A673 (cell line): ENCODE data around the gene KRTAP9-3. TPM values are rescaled to one million over a fixed set of nuclear protein-coding genes. Genes with fewer than 3 reads are reported as not detected.
"Not testable (repeated sequence)": the region's sequence is repeated elsewhere in the genome, so short reads cannot be mapped to it uniquely, and the experiment has no call there.

Experiments used
- BruUV-seq: library from RNA; stranded (reverse); fragments of 400-500 nt; replicated peaks from 2 replicates; lab custom pipeline; 2021; lab: Mats Ljungman, UMichigan
- CTCF ChIA-PET: fragments of 300-600 bp; sonication (Branson Sonifier 250); formaldehyde crosslinking; loops from one replicate; lab custom pipeline; 2022; ENCODE audit warnings: antibody characterized with exemption; lab: Charles Lee
- POLR2A ChIA-PET: fragments of 300-600 bp; sonication (Branson Sonifier 250); formaldehyde crosslinking; loops from one replicate; lab custom pipeline; 2022; ENCODE audit warnings: antibody characterized with exemption; ENCODE audit not compliant: low non-redundant PET; lab: Charles Lee
- DNase-seq: peaks from one replicate; pipeline ENCODE4 v3.0.0-alpha.2; 2015; ENCODE audit warnings: low spot score
- H3K27ac ChIP-seq: fragments of 200-600 bp; sonication (generic); 2 replicates; pipeline ENCODE4 v1.5.1; 2016; ENCODE audit warnings: mixed run types, low read depth, mild to moderate bottlenecking, mixed read lengths, antibody characterized with exemption, low read length; ENCODE audit not compliant: poor library complexity, severe bottlenecking
- H3K27me3 ChIP-seq: fragments of 200-600 bp; sonication (generic); replicated peaks from 2 replicates; pipeline ENCODE4 v1.6.1; 2017; ENCODE audit warnings: mixed run types, low read depth, mild to moderate bottlenecking, mixed read lengths, antibody characterized with exemption, low read length; ENCODE audit not compliant: insufficient read depth, poor library complexity
- H3K36me3 ChIP-seq: fragments of 200-600 bp; sonication (generic); 2 replicates; pipeline ENCODE4 v1.6.1; 2016; ENCODE audit warnings: mixed run types, mild to moderate bottlenecking, mixed read lengths, antibody characterized with exemption, low read length; ENCODE audit not compliant: insufficient read depth, poor library complexity, severe bottlenecking
- H3K4me1 ChIP-seq: fragments of 200-600 bp; sonication (generic); 2 replicates; pipeline ENCODE4 v1.6.1; 2017; ENCODE audit warnings: mixed run types, mild to moderate bottlenecking, mixed read lengths, antibody characterized with exemption, low read length; ENCODE audit not compliant: insufficient read depth, poor library complexity, severe bottlenecking
- H3K4me3 ChIP-seq: fragments of 200-600 bp; sonication (generic); 2 replicates; pipeline ENCODE4 v1.5.1; 2016; ENCODE audit warnings: low read depth, mixed run types, mild to moderate bottlenecking, mixed read lengths, low read length; ENCODE audit not compliant: poor library complexity, severe bottlenecking
- H3K9me3 ChIP-seq: fragments of 200-600 bp; sonication (generic); 2 replicates; pipeline ENCODE4 v1.6.1; 2016; ENCODE audit warnings: mixed run types, low read depth, mild to moderate bottlenecking, mixed read lengths, antibody characterized with exemption, low read length; ENCODE audit not compliant: poor library complexity, severe bottlenecking
- EZH2 ChIP-seq: fragments of 200-600 bp; sonication (generic); IDR thresholded peaks from 2 replicates; pipeline ENCODE4 v1.6.1; 2017; ENCODE audit warnings: borderline replicate concordance, low read depth, mild to moderate bottlenecking, mixed read lengths, antibody characterized with exemption, low read length; ENCODE audit not compliant: poor library complexity, severe bottlenecking
- intact Hi-C: fragments of 100-400 bp; cut with micrococcal nuclease; formaldehyde crosslinking; loops from one replicate; pipeline ENCODE4 v1.10.0; 2022; ENCODE audit not compliant: unreplicated experiment
- total RNA-seq: library from RNA; stranded (reverse); gene quantifications from 2 replicates; pipeline ENCODE4 v1.2.3, GENCODE V29; 2021
- TF ChIP-seq, protein P1 (sequence below): fragments of 300-800, 200-600 bp; sonication (generic); conservative IDR thresholded peaks from 2 replicates; pipeline ENCODE4 v1.5.1; 2017; ENCODE audit warnings: low read depth, mild to moderate bottlenecking, antibody characterized with exemption, low read length, moderate library complexity, mixed read lengths

The KRTAP9-3 gene
- total RNA-seq, 1 experiment from 2014 or later = not detected

DNA sequence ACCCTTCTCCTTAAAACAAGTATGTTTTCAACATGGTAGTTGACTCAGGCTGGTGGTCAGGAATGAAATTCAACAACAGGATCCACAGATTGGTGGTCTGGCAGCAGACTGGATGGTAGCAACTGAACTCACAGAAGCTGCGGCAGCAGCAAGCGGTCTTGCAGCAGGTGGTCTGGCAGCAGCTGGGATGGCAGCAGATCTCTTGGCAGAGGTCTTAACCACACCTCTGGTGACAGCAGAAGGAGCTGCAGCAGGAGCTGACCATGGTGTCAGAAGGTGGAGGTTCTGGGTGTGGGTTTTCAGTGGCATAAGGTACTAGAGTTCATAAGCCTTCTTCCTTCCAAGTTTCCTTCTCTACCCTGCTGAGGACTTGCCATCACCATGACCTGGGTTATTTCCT lies 45.4 kb upstream of the KRTAP9-3 start:
- no peak for DNase-seq
- H3K4me1 ChIP-seq = no peaks in the 10 kb centered on the region
- no peaks in the 10 kb centered on the region for H3K36me3 ChIP-seq
- intact Hi-C loops = no loop called here
- ChIA-PET CTCF (no interaction called here), POLR2A (no interaction called here)
- no TSS peak for BruUV-seq
- H3K27me3 ChIP-seq = no peaks in the 10 kb centered on the region
- TF ChIP-seq, protein P1, sequence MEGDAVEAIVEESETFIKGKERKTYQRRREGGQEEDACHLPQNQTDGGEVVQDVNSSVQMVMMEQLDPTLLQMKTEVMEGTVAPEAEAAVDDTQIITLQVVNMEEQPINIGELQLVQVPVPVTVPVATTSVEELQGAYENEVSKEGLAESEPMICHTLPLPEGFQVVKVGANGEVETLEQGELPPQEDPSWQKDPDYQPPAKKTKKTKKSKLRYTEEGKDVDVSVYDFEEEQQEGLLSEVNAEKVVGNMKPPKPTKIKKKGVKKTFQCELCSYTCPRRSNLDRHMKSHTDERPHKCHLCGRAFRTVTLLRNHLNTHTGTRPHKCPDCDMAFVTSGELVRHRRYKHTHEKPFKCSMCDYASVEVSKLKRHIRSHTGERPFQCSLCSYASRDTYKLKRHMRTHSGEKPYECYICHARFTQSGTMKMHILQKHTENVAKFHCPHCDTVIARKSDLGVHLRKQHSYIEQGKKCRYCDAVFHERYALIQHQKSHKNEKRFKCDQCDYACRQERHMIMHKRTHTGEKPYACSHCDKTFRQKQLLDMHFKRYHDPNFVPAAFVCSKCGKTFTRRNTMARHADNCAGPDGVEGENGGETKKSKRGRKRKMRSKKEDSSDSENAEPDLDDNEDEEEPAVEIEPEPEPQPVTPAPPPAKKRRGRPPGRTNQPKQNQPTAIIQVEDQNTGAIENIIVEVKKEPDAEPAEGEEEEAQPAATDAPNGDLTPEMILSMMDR = no peak
- TF ChIP-seq EZH2 = no peak
- H3K27ac ChIP-seq = no peak overlapping the region
- H3K9me3 ChIP-seq = no peaks in the 10 kb centered on the region
- H3K4me3 ChIP-seq = no peak overlapping the region

DNA sequence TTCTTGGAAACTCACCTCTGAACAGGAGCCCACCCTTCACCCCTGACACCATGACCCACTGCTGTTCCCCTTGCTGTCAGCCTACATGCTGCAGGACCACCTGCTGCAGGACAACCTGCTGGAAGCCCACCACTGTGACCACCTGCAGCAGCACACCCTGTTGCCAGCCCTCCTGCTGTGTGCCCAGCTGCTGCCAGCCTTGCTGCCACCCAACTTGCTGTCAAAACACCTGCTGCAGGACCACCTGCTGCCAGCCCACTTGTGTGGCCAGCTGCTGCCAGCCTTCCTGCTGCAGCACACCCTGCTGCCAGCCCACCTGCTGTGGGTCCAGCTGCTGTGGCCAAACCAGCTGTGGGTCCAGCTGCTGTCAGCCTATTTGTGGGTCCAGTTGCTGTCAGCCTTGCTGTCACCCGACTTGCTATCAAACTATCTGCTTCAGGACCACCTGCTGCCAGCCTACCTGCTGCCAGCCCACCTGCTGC lies 42.4 kb upstream of the KRTAP9-3 start, which contains the start of gene KRTAP9-1:
TSS of gene KRTAP9-1 (plus strand) at position 51 of the 482 bp plus-strand sequence. CDS start at position 51, 0 bp downstream.
- H3K27me3 ChIP-seq, H3K4me1 ChIP-seq, H3K36me3 ChIP-seq, BruUV-seq, intact Hi-C loops, CTCF ChIA-PET, POLR2A ChIA-PET, H3K9me3 ChIP-seq, H3K27ac ChIP-seq, H3K4me3 ChIP-seq, DNase-seq: not testable (repeated sequence)

DNA sequence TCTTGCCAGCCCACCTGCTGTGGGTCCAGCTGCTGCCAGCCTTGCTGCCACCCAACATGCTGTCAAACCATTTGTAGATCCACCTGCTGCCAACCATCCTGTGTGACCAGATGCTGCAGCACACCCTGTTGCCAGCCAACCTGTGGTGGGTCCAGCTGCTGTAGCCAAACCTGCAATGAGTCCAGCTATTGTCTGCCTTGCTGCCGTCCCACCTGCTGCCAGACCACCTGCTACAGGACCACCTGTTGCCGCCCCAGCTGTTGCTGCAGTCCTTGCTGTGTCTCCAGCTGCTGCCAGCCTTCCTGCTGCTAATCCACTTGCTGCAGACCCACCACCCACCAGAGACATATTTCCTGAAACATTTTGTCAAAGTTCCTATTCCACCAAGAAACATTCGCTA lies 41.9 kb upstream of the KRTAP9-3 start:
- H3K4me1 ChIP-seq = no peaks in the 10 kb centered on the region
- no peak overlapping the region for H3K4me3 ChIP-seq
- intact Hi-C loops = no loop called here
- no peaks in the 10 kb centered on the region for H3K36me3 ChIP-seq
- ChIA-PET CTCF (no interaction called here), POLR2A (no interaction called here)
- no peaks in the 10 kb centered on the region for H3K9me3 ChIP-seq
- DNase-seq = no peak
- no peaks in the 10 kb centered on the region for H3K27me3 ChIP-seq
- no TSS peak for BruUV-seq
- H3K27ac ChIP-seq = no peak overlapping the region
- TF ChIP-seq EZH2 = no peak
- TF ChIP-seq, protein P1 = no peak

DNA sequence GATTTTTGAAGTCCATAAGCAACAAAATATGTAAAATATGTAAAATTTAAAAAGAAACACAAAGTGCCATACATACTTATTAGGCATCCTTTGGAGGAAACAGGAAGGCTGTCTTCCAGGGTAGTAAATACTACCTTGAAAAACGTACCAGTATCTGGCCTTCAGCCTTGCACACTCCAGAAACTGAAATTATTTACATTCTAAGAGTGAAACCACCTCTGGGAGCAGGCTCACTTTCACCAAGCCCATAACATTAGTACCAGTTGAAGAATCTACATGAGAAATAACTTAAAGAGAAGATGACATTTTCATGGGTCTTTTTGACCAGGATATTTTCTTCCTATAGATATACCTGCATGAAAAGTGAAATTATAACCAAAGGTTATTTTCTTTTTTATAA lies 36.2 kb upstream of the KRTAP9-3 start:
- intact Hi-C loops = no loop called here

More for the DNA sequence above, 36.2 kb upstream of the KRTAP9-3 start:
- CTCF ChIA-PET = no interaction called here
- TF ChIP-seq, protein P1 = no peak
- TF ChIP-seq EZH2 = no peak
- no peaks in the 10 kb centered on the region for H3K36me3 ChIP-seq
- no peaks in the 10 kb centered on the region for H3K9me3 ChIP-seq
- no peak overlapping the region for H3K4me3 ChIP-seq
- H3K27ac ChIP-seq = no peak overlapping the region
- no peaks in the 10 kb centered on the region for H3K4me1 ChIP-seq
- no TSS peak for BruUV-seq
- POLR2A ChIA-PET = no interaction called here
- H3K27me3 ChIP-seq = no peaks in the 10 kb centered on the region
- no peak for DNase-seq
